Omental fat pad (tissue), 4 donors: Measurements from ENCODE around the gene MYLIP. TPM values are rescaled to one million over a fixed set of nuclear protein-coding genes. Genes with fewer than 3 reads are reported as not detected.
A peak's percentile ranks its signal among the peaks of the same experiment; 100 is the strongest.

Experiments used
- ATAC-seq: fragments of 150-250 bp; one replicate; pipeline ENCODE4 v1.9.1; 2016; ENCODE audit warnings: mild to moderate bottlenecking, moderate library complexity; ENCODE audit not compliant: low FRiP score
- DNase-seq: peaks from one replicate; pipeline ENCODE4 v3.0.0-alpha.2; 2019; ENCODE audit warnings: low spot score
- total RNA-seq, 4 donors: library from RNA; depleted of rRNA; stranded (reverse); fragments of >200 nt; gene quantifications; one replicate each; pipeline ENCODE4 v1.1.0, GENCODE V29; 2016
- TF ChIP-seq, protein P1 (sequence below), 3 donors: fragments of 450-650 bp; IDR thresholded peaks; one replicate each; pipeline ENCODE4 v1.5.1; 2016 to 2017; ENCODE audit warnings: antibody characterized with exemption in 3 of 3, mild to moderate bottlenecking in 3 of 3, moderate library complexity in 2 of 3

MYLIP gene
- total RNA-seq, 4 donors from 2014 or later: 13.0 to 81.8 (median 33.5) TPM

DNA sequence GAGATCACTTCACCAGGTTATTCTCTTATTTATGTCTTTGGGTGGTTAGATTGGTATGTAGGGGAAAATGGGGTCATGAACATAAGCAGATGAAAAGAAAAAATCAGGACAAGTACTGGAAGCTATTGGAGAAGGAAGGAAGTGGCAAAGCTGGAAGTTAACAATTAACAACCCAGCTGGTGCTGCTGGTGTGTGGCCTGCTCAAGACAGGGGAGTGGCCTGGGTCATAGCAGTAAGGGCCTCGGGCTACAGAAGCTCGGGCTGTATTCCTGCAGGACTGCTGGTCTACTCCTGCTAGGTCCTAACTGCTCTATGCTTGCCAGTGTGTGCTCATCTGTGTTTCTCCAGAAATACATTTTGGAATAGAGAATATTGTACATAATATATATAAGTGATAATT is 19.6 kb downstream of the MYLIP start:
- no peak for DNase-seq
- ATAC-seq: no peak

DNA sequence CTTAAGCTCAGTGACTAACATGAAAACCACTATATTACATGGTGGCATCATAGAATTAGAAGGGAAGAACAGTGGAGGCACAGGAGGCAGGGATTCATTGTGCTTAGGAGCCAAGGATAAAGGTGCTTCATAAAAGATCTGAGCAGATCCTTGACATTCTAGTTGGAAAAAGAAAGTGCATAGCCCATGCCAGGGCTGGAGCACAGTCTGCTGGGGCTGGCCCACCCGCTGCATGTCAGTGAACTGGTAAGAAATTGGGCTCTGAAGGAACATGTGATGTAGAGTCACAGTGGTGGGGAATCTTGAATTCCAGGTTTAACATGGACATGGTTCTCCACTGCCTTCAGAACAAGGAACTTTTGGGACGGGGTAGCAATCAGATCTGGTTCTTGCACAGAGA is 20.4 kb downstream of the MYLIP start:
- DNase-seq: no peak
- TF ChIP-seq, protein P1, sequence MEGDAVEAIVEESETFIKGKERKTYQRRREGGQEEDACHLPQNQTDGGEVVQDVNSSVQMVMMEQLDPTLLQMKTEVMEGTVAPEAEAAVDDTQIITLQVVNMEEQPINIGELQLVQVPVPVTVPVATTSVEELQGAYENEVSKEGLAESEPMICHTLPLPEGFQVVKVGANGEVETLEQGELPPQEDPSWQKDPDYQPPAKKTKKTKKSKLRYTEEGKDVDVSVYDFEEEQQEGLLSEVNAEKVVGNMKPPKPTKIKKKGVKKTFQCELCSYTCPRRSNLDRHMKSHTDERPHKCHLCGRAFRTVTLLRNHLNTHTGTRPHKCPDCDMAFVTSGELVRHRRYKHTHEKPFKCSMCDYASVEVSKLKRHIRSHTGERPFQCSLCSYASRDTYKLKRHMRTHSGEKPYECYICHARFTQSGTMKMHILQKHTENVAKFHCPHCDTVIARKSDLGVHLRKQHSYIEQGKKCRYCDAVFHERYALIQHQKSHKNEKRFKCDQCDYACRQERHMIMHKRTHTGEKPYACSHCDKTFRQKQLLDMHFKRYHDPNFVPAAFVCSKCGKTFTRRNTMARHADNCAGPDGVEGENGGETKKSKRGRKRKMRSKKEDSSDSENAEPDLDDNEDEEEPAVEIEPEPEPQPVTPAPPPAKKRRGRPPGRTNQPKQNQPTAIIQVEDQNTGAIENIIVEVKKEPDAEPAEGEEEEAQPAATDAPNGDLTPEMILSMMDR (IDR thresholded peaks at IDR 0.05): no peak
- no peak for ATAC-seq

More for the DNA sequence above, 19.6 kb downstream of the MYLIP start:
- TF ChIP-seq, protein P1 (IDR thresholded peaks at IDR 0.05): no peak

DNA sequence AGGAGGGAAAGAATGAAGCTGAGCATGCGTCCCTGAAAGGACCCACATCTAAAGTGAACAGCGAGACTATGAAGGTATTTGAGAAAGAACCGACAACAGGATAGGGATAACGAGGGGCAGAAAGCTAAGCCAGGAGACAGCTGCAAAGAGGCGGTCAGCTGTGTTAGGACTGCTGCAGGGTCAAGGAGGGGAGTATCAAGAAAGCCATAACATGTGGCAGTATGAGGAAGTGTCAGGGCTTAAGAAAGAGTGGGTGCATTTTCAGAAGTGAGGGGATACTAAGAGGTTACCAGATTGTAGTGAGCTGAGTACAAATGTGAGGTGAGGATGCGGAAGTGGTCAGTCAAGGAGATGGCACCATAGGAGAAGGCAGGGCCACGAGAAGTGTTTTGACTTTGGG is 21.2 kb downstream of the MYLIP start:
- TF ChIP-seq, protein P1 (IDR thresholded peaks at IDR 0.05): no peak
- ATAC-seq (no peak), DNase-seq (no peak)

DNA sequence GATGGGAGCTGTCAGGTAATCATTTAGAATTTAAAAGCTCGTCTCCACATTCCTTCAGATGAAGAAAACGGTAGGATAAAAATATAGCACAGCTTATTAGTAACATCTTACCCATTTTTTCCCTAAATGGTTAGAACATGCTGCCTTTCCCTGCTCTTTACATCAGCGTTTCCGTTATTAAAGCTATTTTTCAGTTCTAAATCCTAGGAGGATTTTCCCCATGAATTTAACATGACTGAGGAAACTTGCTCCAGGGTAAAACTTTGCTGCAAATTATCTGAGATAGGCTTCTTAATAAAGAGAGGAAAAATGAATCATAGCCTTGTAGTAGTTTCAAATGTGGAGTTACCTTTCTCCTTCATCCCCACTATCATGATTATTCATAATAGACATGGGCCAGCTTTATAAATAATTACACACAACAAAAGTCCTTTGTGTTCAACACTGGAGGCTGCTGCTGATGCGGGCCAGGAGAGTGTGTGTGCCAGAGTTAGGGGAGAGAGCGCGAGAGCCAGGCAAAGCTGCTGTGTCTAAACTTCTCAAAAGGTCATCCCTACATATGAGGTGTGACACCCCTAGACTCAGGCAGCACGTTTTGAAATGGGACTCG is 24.4 kb downstream of the MYLIP start:
- TF ChIP-seq, protein P1 (IDR thresholded peaks at IDR 0.05): no peak
- ATAC-seq (no peak), DNase-seq (no peak)

DNA sequence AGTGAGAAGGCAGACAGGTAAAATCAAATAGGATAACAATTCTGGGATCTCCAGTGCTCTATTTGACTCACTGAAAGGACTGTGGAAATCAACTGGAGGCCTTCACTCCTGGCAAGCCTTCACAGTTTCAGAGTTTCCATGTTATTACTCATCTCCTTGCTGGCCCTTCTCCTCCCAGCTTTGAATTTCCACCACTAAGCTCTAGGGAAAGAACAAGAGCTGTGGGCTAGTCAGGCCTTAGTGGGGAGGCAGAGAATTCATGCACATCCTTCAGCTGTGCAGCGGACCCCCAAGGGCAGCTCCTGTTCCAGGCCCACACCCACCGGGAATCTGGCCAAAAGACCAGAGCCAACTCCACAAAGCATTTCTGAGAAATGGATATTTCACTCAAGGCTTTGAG is 26.0 kb downstream of the MYLIP start:
- DNase-seq: no peak
- TF ChIP-seq, protein P1 (IDR thresholded peaks at IDR 0.05): no peak
- peak; percentile 86 for ATAC-seq

DNA sequence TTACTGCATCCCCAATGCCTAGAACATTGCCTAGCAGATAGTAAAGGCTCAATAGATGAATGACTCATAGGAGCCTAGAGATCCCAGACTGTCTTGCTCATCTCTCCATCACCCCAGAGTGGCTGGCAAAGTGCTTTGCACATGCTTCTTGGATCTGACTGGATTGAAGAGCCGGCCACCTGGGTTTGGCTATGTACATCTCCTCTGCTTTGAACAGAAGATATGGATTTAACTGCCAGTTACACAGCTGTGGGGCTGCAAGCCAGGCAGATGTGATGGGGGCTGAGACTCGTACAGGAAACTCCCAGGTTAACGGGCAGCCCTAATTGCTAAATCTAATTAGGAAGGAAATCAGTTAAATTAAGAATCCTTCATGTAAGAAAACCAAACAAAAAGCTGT is 28.6 kb downstream of the MYLIP start:
- no peak for ATAC-seq
- TF ChIP-seq, protein P1 (IDR thresholded peaks at IDR 0.05): no peak
- DNase-seq: no peak

DNA sequence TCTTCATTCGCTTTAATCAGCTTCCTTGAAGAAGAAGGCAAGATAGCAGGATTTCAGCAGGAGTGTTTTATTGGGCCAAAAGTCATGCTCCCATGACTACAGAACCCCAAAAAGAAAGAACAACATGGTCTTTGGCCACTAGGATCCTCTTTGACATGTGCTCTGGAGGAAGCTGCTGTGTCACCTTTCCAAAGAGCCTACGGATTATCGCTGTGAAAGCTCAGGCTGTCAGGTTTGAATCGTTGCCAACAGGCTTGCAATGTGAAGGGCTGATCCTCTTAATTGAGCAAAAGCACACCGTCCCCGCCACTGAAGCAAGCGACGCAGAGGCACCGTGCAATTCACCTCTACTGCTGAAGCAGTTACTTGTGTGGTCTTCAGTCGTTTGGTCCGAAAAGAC is 29.0 kb downstream of the MYLIP start:
- DNase-seq (no peak), ATAC-seq (no peak)
- TF ChIP-seq, protein P1 (IDR thresholded peaks at IDR 0.05): no peak
